Measurements from ENCODE around the gene HS3ST5.
"Not testable (repeated sequence)": the region's sequence is repeated elsewhere in the genome, so short reads cannot be mapped to it uniquely, and the experiment has no call there.

HS3ST5 gene

GRCh38 chr6:114032721-114033120, 310.1 kb downstream of the HS3ST5 start:
- no peak for DNase-seq (ENCODE audit: low spot score)
- TF ChIP-seq CTCF (IDR thresholded peaks at IDR 0.05; ENCODE audit: extremely low read depth, insufficient read depth, missing control alignments): no peak
- in situ Hi-C loops (cut with MboI; ENCODE audit: low pct_unique_long_range_greater_than_20kb, low sequenced_read_pairs, unreplicated experiment): no loop called here

GRCh38 chr6:114030767-114031166, 312.1 kb downstream of the HS3ST5 start:
- DNase-seq (ENCODE audit: low spot score): no peak
- in situ Hi-C loops (cut with MboI; ENCODE audit: low pct_unique_long_range_greater_than_20kb, low sequenced_read_pairs, unreplicated experiment): no loop called here
- no peak for TF ChIP-seq CTCF (IDR thresholded peaks at IDR 0.05; ENCODE audit: extremely low read depth, insufficient read depth, missing control alignments)

- TF ChIP-seq CTCF (IDR thresholded peaks at IDR 0.05; ENCODE audit: extremely low read depth, insufficient read depth, missing control alignments): no peak
- in situ Hi-C loops (cut with MboI; ENCODE audit: low pct_unique_long_range_greater_than_20kb, low sequenced_read_pairs, unreplicated experiment): no loop called here
- DNase-seq (ENCODE audit: low spot score): no peak
Measured at GRCh38 chr6:114024746-114025145, 318.1 kb downstream of the HS3ST5 start.

GRCh38 chr6:114020196-114020595, 322.6 kb downstream of the HS3ST5 start:
- no peak for DNase-seq (ENCODE audit: low spot score)
- TF ChIP-seq CTCF (IDR thresholded peaks at IDR 0.05; ENCODE audit: extremely low read depth, insufficient read depth, missing control alignments): no peak
- in situ Hi-C loops (cut with MboI; ENCODE audit: low pct_unique_long_range_greater_than_20kb, low sequenced_read_pairs, unreplicated experiment): no loop called here

- DNase-seq (ENCODE audit: low spot score); in situ Hi-C loops (cut with MboI; ENCODE audit: low pct_unique_long_range_greater_than_20kb, low sequenced_read_pairs, unreplicated experiment): not testable (repeated sequence)
Measured at GRCh38 chr6:114017146-114017545, 325.7 kb downstream of the HS3ST5 start.

- DNase-seq (ENCODE audit: low spot score); in situ Hi-C loops (cut with MboI; ENCODE audit: low pct_unique_long_range_greater_than_20kb, low sequenced_read_pairs, unreplicated experiment): not testable (repeated sequence)
Measured at GRCh38 chr6:114014106-114014505, 328.7 kb downstream of the HS3ST5 start.

GRCh38 chr6:114011486-114011885, 331.3 kb downstream of the HS3ST5 start:
- DNase-seq (ENCODE audit: low spot score); in situ Hi-C loops (cut with MboI; ENCODE audit: low pct_unique_long_range_greater_than_20kb, low sequenced_read_pairs, unreplicated experiment): not testable (repeated sequence)

GRCh38 chr6:114010540-114010939, 332.3 kb downstream of the HS3ST5 start:
- in situ Hi-C loops (cut with MboI; ENCODE audit: low pct_unique_long_range_greater_than_20kb, low sequenced_read_pairs, unreplicated experiment): no loop called here
- DNase-seq (ENCODE audit: low spot score): no peak
- no peak for TF ChIP-seq CTCF (IDR thresholded peaks at IDR 0.05; ENCODE audit: extremely low read depth, insufficient read depth, missing control alignments)
